Measurements from ENCODE around the gene AMIGO1.

- TF ChIP-seq CTCF (IDR thresholded peaks at IDR 0.05; ENCODE audit: insufficient read depth, low read length) = no peak
- no peak for TF ChIP-seq POLR2AphosphoS5 (IDR thresholded peaks at IDR 0.05; ENCODE audit: low read depth)
Observed at GRCh38 chr1:109522026-109522425, 12.5 kb upstream of the AMIGO1 start.

All from HL-60 (cell line).